Measurements from ENCODE around the gene ZC3H7A.
"Not testable (repeated sequence)": the region's sequence is repeated elsewhere in the genome, so short reads cannot be mapped to it uniquely, and the experiment has no call there.

ZC3H7A gene

DNA sequence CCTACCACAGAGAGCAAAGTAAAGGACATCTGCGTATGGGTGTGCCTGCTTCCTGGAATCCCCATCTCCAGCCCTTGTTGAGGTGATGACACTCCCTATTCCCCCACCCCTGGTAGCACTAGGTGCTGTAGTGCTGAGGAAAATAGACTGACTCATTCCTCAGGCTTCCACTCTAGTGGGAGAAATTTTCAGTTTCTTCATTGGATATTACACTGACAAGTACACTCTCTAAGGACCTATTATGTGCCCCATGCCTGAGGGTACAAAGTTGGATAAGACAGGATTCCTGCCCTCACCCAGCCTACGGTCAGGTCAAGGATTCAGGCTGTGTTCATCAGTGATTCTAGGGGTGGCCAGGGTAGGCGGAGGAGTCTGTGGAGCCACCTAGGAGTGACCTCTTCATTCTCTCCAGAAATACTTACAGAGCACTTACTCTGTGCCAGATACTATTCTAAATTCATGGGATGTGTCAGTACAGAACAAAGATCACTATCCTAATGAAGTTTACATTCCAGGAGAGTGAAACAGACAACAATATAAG lies 4.5 kb upstream of the ZC3H7A start:
- no peak for DNase-seq (ENCODE audit: low read depth in 2 of 2)

GRCh38 chr16:11800382-11800718 lies 3.3 kb upstream of the ZC3H7A start:
- DNase-seq (ENCODE audit: low read depth in 2 of 2) = no peak

- no peak for DNase-seq (ENCODE audit: low read depth in 2 of 2)
These were observed 2.7 kb upstream of the ZC3H7A start for GRCh38 chr16:11799509-11800381.

GRCh38 chr16:11799017-11799381 lies 1.9 kb upstream of the ZC3H7A start:
- no peak for DNase-seq (ENCODE audit: low read depth in 2 of 2)

DNA sequence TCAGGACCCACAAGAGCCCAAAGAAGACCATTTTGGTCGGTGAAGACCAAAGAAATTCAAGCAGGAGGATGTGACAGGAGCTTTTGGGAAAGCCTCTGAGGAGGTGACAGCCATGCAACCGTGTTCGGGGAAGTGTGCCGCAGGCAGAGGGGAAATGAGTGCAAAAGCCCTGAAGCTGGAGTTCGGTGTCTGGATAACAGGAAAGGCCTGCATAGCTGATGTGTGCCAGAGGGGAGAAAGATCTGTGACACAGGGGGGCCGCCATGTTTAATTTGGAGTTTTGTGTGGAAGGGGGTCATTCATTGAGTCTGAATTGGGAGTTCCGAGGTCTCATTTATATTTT lies 870 bp upstream of the ZC3H7A start:
- DNase-seq (ENCODE audit: low read depth in 2 of 2) = no peak

DNA sequence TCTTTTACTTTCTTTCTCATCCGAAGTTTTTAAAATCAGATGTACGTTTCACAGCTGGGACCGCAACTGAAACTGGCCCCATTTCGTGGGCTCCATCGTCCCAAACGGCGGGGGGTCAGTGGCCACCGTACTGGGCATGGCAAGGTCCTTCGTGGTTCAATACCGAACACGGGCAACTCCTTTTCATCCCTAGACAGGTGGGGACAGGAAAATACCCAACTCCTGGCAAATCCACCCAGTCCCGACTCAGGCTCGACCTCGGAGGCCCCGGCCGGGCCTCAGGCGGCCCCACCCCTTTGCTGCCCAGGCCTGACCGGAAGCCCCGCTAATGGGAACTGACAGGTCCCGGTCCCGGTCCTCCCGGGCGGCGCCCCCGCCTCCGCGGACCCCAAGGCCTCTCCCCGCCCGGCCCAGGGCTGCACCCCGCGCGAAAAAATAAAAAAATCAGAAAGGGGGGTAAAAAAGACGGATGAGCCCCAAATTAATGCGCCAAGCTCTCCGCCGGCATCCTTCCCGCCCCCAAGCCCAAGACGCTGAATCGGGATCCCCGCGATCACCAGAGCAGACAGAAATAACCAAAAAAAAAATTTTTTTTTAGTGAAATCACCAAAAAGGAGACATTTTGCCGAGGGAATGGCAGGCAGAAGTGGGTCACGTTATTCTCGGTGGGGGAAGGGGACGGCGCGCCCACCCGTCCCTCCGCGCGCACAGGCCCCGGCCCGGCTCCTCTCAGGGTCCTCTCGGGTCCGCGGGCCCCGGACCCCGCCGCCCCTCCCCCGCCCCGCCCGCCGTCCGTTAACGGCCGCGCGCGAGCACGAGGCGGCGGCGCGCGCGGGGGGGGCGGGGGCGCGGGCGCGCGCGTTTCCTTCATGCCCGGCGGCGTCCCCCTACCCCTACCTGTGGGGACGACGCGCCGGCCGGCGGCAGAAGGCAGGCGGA lies 562 bp downstream of the ZC3H7A start:
- no peak for DNase-seq (ENCODE audit: low read depth in 2 of 2)

- no peak for DNase-seq (ENCODE audit: low read depth in 2 of 2)
These were observed 1.2 kb downstream of the ZC3H7A start for GRCh38 chr16:11795887-11796226.

DNA sequence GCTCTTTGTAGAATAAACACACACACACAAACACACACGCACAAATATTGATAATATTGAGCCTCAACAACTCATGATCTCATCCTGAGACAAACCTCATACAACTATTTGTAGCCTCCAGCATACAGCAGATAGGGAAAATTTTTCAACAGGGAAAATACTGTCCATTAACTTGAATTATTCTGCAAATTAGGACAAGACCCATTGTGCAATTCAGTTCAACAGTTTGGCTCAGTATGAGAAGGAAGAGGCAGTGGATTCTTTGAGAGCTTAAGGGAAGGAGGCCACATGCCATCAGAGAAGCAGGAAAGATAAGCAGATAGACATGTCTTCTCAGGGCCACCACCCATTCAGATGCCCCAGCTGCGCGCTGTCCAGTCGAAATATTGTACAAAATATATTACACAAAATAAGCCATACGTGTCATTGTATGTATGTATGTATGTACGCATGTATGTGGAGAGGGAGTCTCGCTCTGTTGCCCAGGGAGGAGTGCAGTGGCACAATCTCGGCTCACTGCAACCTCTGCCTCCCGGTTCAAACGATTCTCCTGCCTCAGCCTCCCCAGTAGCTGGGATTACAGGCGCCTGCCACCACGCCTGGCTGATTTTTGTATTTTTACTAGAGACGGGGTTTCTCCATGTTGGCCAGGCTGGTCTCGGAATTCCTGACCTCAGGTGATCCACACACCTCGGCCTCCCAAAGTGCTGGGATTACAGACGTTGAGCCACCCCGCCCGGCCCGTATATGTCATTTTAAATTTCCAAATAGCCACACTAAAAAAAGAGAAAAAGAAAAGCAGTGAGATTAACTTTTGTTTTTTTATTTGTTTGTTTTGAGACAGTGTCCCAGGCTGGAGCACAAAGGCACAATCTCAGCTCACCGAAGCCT lies 1.8 kb downstream of the ZC3H7A start:
- no peak for DNase-seq (ENCODE audit: low read depth in 2 of 2)

- no peak for DNase-seq (ENCODE audit: low read depth in 2 of 2)
These were observed 2.6 kb downstream of the ZC3H7A start for GRCh38 chr16:11794447-11794846.

- DNase-seq (ENCODE audit: low read depth in 2 of 2) = no peak
These were observed 3.2 kb downstream of the ZC3H7A start for GRCh38 chr16:11793840-11794239.

GRCh38 chr16:11792410-11793241 lies 4.4 kb downstream of the ZC3H7A start:
- no peak for DNase-seq (ENCODE audit: low read depth in 2 of 2)

DNA sequence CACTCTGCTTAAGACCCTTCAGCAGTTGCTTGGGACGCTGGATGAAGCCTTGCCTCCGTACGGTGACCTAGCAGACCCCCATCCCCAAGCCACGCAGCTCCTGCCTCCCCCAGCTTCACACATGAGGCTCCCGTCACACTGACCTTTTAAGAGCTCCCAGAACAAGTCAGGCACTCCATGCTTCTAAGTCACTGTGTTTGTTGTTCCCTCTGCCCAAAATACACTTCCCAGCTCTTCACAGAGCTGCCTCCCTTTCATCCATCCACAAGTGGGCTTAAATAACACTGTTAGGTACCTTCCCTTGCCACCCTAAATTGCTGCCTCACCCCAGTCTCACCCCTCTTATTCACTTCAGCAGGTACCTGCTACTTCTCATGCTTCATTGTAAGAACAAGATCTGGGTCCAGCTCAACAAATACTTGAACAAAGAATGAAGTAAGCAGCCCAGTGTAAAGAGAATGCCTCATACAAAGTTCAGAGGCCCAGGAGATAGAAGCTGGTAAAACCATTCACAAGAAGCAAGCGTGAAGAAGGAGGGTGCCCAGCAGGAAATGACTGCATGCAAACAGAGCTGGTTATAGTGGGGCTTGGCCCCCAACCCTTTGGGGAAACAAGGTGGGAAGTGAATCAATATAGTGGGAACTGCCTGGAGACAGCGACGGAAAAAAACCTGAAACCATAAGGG lies 5.8 kb downstream of the ZC3H7A start:
- DNase-seq (ENCODE audit: low read depth in 2 of 2) = no peak

DNA sequence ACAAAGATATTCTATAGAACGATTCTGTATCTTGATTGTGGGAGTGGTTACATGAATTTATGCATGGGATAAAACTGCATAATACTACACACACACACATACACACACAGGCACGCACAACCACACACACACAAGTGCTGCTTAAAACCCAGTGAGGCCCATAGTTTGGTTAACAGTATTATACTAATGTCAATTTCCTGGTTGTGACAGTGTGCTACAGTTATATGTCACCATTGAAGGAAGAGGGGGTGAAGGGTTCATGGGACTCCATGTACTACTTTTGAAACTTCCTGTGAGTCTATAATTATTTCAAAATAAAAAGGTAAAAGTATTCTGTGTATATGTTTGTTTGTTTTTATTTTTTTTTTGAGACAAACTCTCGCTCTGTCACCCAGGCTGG lies 8.1 kb downstream of the ZC3H7A start:
- no peak for DNase-seq (ENCODE audit: low read depth in 2 of 2)

DNA sequence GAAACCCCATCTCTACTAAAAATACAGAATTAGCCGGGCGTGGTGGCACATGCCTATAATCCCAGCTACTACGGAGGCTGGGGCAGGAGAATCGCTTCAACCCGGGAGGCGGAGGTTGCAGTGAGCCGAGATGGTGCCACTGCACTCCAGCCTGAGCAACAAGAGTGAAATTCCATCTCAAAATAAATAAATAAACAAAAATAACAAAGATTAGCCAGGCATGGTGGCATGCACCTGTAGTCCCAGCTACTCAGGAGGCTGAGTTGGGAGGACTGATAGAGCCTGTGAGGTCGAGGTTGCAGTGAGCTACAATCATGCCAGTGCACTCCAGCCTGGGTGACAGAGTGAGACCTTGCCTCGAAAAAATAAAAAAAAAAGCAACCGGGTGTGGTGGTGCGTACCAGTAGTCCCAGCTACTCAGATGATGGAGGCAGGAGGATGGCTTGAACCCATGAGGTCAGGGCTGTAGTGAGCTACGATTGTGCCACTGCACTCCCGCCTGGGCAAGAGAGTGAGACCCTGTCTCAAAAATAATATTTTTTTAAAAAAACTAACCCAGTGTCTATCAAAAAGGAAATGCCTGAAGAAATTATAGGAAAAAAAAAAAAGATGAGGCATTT lies 12.0 kb downstream of the ZC3H7A start:
- not testable (repeated sequence) for DNase-seq (ENCODE audit: low read depth in 2 of 2)

- not testable (repeated sequence) for DNase-seq (ENCODE audit: low read depth in 2 of 2)
These were observed 12.7 kb downstream of the ZC3H7A start for GRCh38 chr16:11784381-11784780.

- DNase-seq (ENCODE audit: low read depth in 2 of 2) = no peak
These were observed 13.1 kb downstream of the ZC3H7A start for GRCh38 chr16:11784038-11784369.

GRCh38 chr16:11783319-11784037 lies 13.6 kb downstream of the ZC3H7A start:
- no peak for DNase-seq (ENCODE audit: low read depth in 2 of 2)

- DNase-seq (ENCODE audit: low read depth in 2 of 2) = no peak
These were observed 15.3 kb downstream of the ZC3H7A start for GRCh38 chr16:11781773-11782172.

DNA sequence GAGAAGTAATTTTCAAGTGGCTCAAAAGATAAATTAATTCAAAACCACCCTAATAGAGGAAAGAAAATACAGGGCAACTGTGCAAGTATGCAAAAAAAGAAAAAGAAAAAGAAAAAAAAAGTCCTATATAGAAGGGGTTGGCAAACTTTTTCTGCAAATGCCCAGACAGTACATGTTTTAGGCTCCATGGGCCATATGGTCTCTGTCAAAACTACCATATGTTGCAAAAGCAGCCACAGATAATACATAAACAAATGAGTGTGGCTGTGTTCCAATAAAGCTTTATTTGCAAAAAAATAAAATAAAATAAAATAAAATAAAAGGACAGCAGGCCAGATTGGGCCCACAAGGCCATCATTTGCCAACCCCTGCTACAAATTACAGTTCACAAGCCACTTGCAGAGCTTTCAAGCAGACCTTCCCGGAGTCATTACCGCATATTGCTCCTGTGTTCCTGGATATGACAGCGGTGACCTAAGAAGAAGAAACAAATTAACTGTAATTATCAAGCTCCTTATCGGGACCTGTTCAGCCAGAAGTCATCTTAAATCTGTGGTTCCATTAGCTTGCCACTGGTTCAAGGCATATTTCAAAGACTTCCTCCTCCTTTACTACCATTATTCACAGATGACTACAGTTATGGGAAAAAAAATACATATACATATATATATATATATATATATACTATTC lies 15.9 kb downstream of the ZC3H7A start:
- no peak for DNase-seq (ENCODE audit: low read depth in 2 of 2)
